Measurements from ENCODE around the gene EFCC1. TPM values are rescaled to one million over a fixed set of nuclear protein-coding genes. Genes with fewer than 3 reads are reported as not detected.

The EFCC1 gene
- polyA plus RNA-seq, 1 donor (not counting 4 experiments of a cell fraction or from before 2014, with no cell fraction given), result not detected

DNA sequence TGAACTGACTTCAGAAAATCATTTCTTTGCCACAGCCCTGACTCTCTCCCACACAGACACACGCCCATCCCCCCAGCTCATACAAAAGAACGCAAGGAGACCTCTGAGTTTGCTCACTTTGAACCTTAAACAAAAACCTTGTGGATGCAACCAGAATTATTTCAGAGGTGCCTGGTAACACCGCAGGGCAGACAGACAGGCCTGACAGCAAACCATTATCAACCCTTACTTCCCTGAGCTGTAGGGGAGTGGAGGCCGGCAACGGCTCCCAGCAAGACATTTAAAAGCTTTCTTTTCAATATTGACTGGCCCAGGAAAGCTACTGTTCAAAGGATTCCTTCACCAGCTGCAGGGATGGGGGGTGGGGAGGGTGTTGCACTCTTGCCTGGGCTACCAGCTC is 2.0 kb upstream of the EFCC1 start:
- Histone ChIP-seq H4K20me1 (ENCODE audit: control insufficient read depth, extremely low read depth, insufficient read depth, low read length) (no peaks in the 10 kb centered on the region), H3K9me3 (ENCODE audit: control insufficient read depth, low read depth, low read length) (no peaks in the 10 kb centered on the region), H3K4me2 (ENCODE audit: control insufficient read depth, extremely low read depth, insufficient read depth, low read depth, low read length) (no peak overlapping the region), H3K4me1 (ENCODE audit: control insufficient read depth, extremely low read depth, insufficient read depth, low read length) (peaks cover 3% of the 10 kb centered on the region), H3K4me3 (ENCODE audit: control insufficient read depth in 2 of 3, extremely low read depth in 1 of 3, insufficient read depth in 2 of 3, low read depth in 1 of 3, low read length in 3 of 3) (no peak overlapping the region), H3K27me3 (ENCODE audit: control insufficient read depth, extremely low read depth, insufficient read depth, low read length) (peaks cover 57% of the 10 kb centered on the region), H3K9ac (ENCODE audit: control insufficient read depth, extremely low read depth, insufficient read depth, low read length) (no peak overlapping the region), H3K79me2 (ENCODE audit: control insufficient read depth, insufficient read depth, low read length) (no peaks in the 10 kb centered on the region), H3K9me1 (ENCODE audit: control insufficient read depth, extremely low read depth, insufficient read depth, low read length) (no peaks in the 10 kb centered on the region), H3K27ac (ENCODE audit: control insufficient read depth, insufficient read depth, low read length) (no peak overlapping the region), H2AFZ (ENCODE audit: control insufficient read depth, low read length) (no peak overlapping the region), H3K36me3 (ENCODE audit: control insufficient read depth in 2 of 2, extremely low read depth in 1 of 2, insufficient read depth in 2 of 2, low read length in 2 of 2) (no peaks in the 10 kb centered on the region)
- FAIRE-seq (no peak), DNase-seq (ENCODE audit: low read depth, low spot score) (no peak)
- dilution Hi-C loops (cut with MboI; ENCODE audit: extremely low pct_ligation_motif_present, low sequenced_read_pairs), result no loop called here
- no peak for TF ChIP-seq CTCF (optimal IDR thresholded peaks at IDR 0.05 in 1 of 3, IDR thresholded peaks at IDR 0.05 in 1 of 3, conservative IDR thresholded peaks at IDR 0.05 in 1 of 3; ENCODE audit: extremely low read depth in 1 of 3, insufficient read depth in 2 of 3, low read length in 3 of 3)
- TF ChIP-seq EZH2 (IDR thresholded peaks at IDR 0.05; ENCODE audit: low read length), result no peak

DNA sequence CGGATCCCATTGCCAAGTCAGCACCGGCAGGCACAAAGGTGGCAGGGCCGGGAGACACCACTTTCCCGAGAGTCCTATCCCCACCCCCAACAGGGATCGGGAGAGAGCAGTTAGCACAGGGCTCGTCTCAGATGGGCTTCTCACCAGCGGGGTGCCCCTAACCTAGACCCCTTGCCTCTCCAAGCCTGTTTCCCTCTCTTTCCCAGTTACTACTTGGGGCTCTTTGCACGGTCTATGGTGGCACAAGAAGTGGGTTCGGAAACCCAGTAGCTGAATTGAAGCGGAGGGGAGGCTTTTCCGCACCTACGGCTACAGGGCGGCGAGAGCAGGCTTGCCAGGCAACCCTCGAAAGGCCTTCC is 383 bp upstream of the EFCC1 start:
- Histone ChIP-seq H3K79me2 (ENCODE audit: control insufficient read depth, insufficient read depth, low read length) (no peaks in the 10 kb centered on the region), H3K9me3 (ENCODE audit: control insufficient read depth, low read depth, low read length) (no peaks in the 10 kb centered on the region), H4K20me1 (ENCODE audit: control insufficient read depth, extremely low read depth, insufficient read depth, low read length) (no peaks in the 10 kb centered on the region), H3K36me3 (ENCODE audit: control insufficient read depth in 2 of 2, extremely low read depth in 1 of 2, insufficient read depth in 2 of 2, low read length in 2 of 2) (no peaks in the 10 kb centered on the region), H3K27me3 (ENCODE audit: control insufficient read depth, extremely low read depth, insufficient read depth, low read length) (peaks cover 64% of the 10 kb centered on the region), H3K4me1 (ENCODE audit: control insufficient read depth, extremely low read depth, insufficient read depth, low read length) (no peaks in the 10 kb centered on the region), H3K4me3 (ENCODE audit: control insufficient read depth in 2 of 3, extremely low read depth in 1 of 3, insufficient read depth in 2 of 3, low read depth in 1 of 3, low read length in 3 of 3) (peak overlapping the region in 1 of 3 experiments; percentile 4), H3K4me2 (ENCODE audit: control insufficient read depth, extremely low read depth, insufficient read depth, low read depth, low read length) (peak overlapping the region; percentile 47), H3K9me1 (ENCODE audit: control insufficient read depth, extremely low read depth, insufficient read depth, low read length) (no peaks in the 10 kb centered on the region), H3K27ac (ENCODE audit: control insufficient read depth, insufficient read depth, low read length) (no peak overlapping the region), H2AFZ (ENCODE audit: control insufficient read depth, low read length) (peak overlapping the region; percentile 20), H3K9ac (ENCODE audit: control insufficient read depth, extremely low read depth, insufficient read depth, low read length) (no peak overlapping the region)
- FAIRE-seq (no peak), DNase-seq (ENCODE audit: low read depth, low spot score) (no peak)
- dilution Hi-C loops (cut with MboI; ENCODE audit: extremely low pct_ligation_motif_present, low sequenced_read_pairs), result no loop called here
- TF ChIP-seq CTCF (optimal IDR thresholded peaks at IDR 0.05 in 1 of 3, IDR thresholded peaks at IDR 0.05 in 1 of 3, conservative IDR thresholded peaks at IDR 0.05 in 1 of 3; ENCODE audit: extremely low read depth in 1 of 3, insufficient read depth in 2 of 3, low read length in 3 of 3) (no peak), EZH2 (IDR thresholded peaks at IDR 0.05; ENCODE audit: low read length) (peak; percentile 90)
